Measurements from ENCODE around the gene RSPH1. TPM values are rescaled to one million over a fixed set of nuclear protein-coding genes. Genes with fewer than 3 reads are reported as not detected.
A peak's percentile ranks its signal among the peaks of the same experiment; 100 is the strongest.

The RSPH1 gene
- total RNA-seq, 1 donor from 2014 or later = not detected

GRCh38 chr21:42467140-42467983 is 28.7 kb downstream of the RSPH1 start:
- no peak for DNase-seq (ENCODE audit: low read depth in 2 of 2)

GRCh38 chr21:42466700-42467099 is 29.3 kb downstream of the RSPH1 start:
- DNase-seq (ENCODE audit: low read depth in 2 of 2) = no peak

GRCh38 chr21:42465803-42466127 is 30.3 kb downstream of the RSPH1 start:
- DNase-seq (ENCODE audit: low read depth in 2 of 2) = no peak

GRCh38 chr21:42465008-42465802 is 30.8 kb downstream of the RSPH1 start:
- DNase-seq (ENCODE audit: low read depth in 2 of 2) = peak in 1 of 2 donors; percentile 64

- peak; percentile 83 for DNase-seq (ENCODE audit: low read depth in 2 of 2)
Observed at GRCh38 chr21:42463861-42464515, 32.0 kb downstream of the RSPH1 start.

- DNase-seq (ENCODE audit: low read depth in 2 of 2) = no peak
Observed at GRCh38 chr21:42461881-42462877, 33.8 kb downstream of the RSPH1 start.

- no peak for DNase-seq (ENCODE audit: low read depth in 2 of 2)
Observed at GRCh38 chr21:42461185-42461520, 34.9 kb downstream of the RSPH1 start.

- no peak for DNase-seq (ENCODE audit: low read depth in 2 of 2)
Observed at GRCh38 chr21:42460391-42461184, 35.4 kb downstream of the RSPH1 start.

GRCh38 chr21:42459546-42460215 is 36.3 kb downstream of the RSPH1 start:
- DNase-seq (ENCODE audit: low read depth in 2 of 2) = no peak

GRCh38 chr21:42459082-42459460 is 37.0 kb downstream of the RSPH1 start:
- no peak for DNase-seq (ENCODE audit: low read depth in 2 of 2)

- DNase-seq (ENCODE audit: low read depth in 2 of 2) = no peak
Observed at GRCh38 chr21:42456457-42456856, 39.6 kb downstream of the RSPH1 start.

GRCh38 chr21:42455754-42456440 is 40.1 kb downstream of the RSPH1 start:
- DNase-seq (ENCODE audit: low read depth in 2 of 2) = no peak

- DNase-seq (ENCODE audit: low read depth in 2 of 2) = no peak
Observed at GRCh38 chr21:42455196-42455595, 40.8 kb downstream of the RSPH1 start.

GRCh38 chr21:42454786-42455185 is 41.2 kb downstream of the RSPH1 start:
- DNase-seq (ENCODE audit: low read depth in 2 of 2) = no peak

GRCh38 chr21:42453986-42454570 is 41.9 kb downstream of the RSPH1 start:
- no peak for DNase-seq (ENCODE audit: low read depth in 2 of 2)

- peak; percentile 14 to 64 for DNase-seq (ENCODE audit: low read depth in 2 of 2)
Observed at GRCh38 chr21:42453224-42453985, 42.6 kb downstream of the RSPH1 start.

GRCh38 chr21:42452401-42453223 is 43.4 kb downstream of the RSPH1 start:
- no peak for DNase-seq (ENCODE audit: low read depth in 2 of 2)
